WTC11 (cell line): ENCODE measurements around the gene RYR1. TPM values are rescaled to one million over a fixed set of nuclear protein-coding genes. Genes with fewer than 3 reads are reported as not detected.
"Not testable (repeated sequence)": the region's sequence is repeated elsewhere in the genome, so short reads cannot be mapped to it uniquely, and the experiment has no call there.

Experiments used
- ATAC-seq: fragments of 200-7000 bp; cut with Tn5 transposase; 2 replicates; pipeline ENCODE4 v1.10.0; 2021; ENCODE audit warnings: mild to moderate bottlenecking, moderate library complexity
- CTCF ChIA-PET: fragments of 300-600 bp; sonication (Branson Sonifier 250); formaldehyde crosslinking; loops from one replicate; lab custom pipeline; 2021; ENCODE audit warnings: antibody characterized with exemption; lab: Charles Lee
- POLR2A ChIA-PET: fragments of 350-600 bp; sonication (Branson Sonifier 250); formaldehyde crosslinking; loops from one replicate; lab custom pipeline; 2021; ENCODE audit warnings: antibody characterized with exemption; lab: Charles Lee
- DNase-seq: peaks from one replicate; pipeline ENCODE4 v3.0.0; 2021; ENCODE audit warnings: low spot score
- H3K27ac Mint-ChIP-seq: 2 replicates; pipeline ENCODE4 v1.8.0; 2021; ENCODE audit warnings: mixed read lengths
- H3K27me3 Mint-ChIP-seq: 2 replicates; pipeline ENCODE4 v1.8.0; 2021; ENCODE audit warnings: low read depth, mild to moderate bottlenecking, moderate library complexity, mixed read lengths
- H3K36me3 Mint-ChIP-seq: 2 replicates; pipeline ENCODE4 v1.8.0; 2021; ENCODE audit warnings: mixed read lengths
- H3K4me1 Mint-ChIP-seq: 2 replicates; pipeline ENCODE4 v1.8.0; 2022; ENCODE audit warnings: mixed read lengths
- H3K4me3 Mint-ChIP-seq: 2 replicates; pipeline ENCODE4 v1.8.0; 2021; ENCODE audit warnings: mild to moderate bottlenecking, moderate library complexity, mixed read lengths
- H3K9me3 Mint-ChIP-seq: 2 replicates; pipeline ENCODE4 v1.8.0; 2021; ENCODE audit warnings: mixed read lengths
- CBFB ChIP-seq: sonication (generic); formaldehyde crosslinking; IDR thresholded peaks from 2 replicates; pipeline ENCODE4 v1.8.1; 2022; ENCODE audit warnings: mild to moderate bottlenecking, low read depth, missing genetic modification reagents
- E2F1 ChIP-seq: sonication (generic); formaldehyde crosslinking; IDR thresholded peaks from 2 replicates; pipeline ENCODE4 v1.8.0; 2022; ENCODE audit warnings: mild to moderate bottlenecking, missing genetic modification reagents
- EMX1 ChIP-seq: fragments of 250-450 bp; sonication (Bioruptor Pico); IDR thresholded peaks from 2 replicates; pipeline ENCODE4 v1.8.0; 2021; ENCODE audit warnings: mild to moderate bottlenecking
- KAT7 ChIP-seq: sonication (generic); formaldehyde crosslinking; IDR thresholded peaks from 2 replicates; pipeline ENCODE4 v1.8.1; 2023; ENCODE audit warnings: missing genetic modification reagents, mild to moderate bottlenecking, borderline replicate concordance
- MAX ChIP-seq: sonication (generic); formaldehyde crosslinking; IDR thresholded peaks from 2 replicates; pipeline ENCODE4 v1.8.0; 2022; ENCODE audit warnings: mild to moderate bottlenecking, missing genetic modification reagents
- MXD4 ChIP-seq: fragments of 250-450 bp; sonication (Bioruptor Pico); IDR thresholded peaks from 2 replicates; pipeline ENCODE4 v1.8.0; 2021; ENCODE audit warnings: mild to moderate bottlenecking, moderate library complexity, borderline replicate concordance
- OVOL2 ChIP-seq: fragments of 250-450 bp; sonication (Bioruptor Pico); IDR thresholded peaks from 2 replicates; pipeline ENCODE4 v1.9.0; 2021; ENCODE audit warnings: mild to moderate bottlenecking, borderline replicate concordance
- SMAD3 ChIP-seq: sonication (generic); formaldehyde crosslinking; IDR thresholded peaks from 2 replicates; pipeline ENCODE4 v1.8.0; 2022; ENCODE audit warnings: missing genetic modification reagents, mild to moderate bottlenecking, borderline replicate concordance
- ZMAT4 ChIP-seq: fragments of 250-450 bp; sonication (Bioruptor Pico); IDR thresholded peaks from 2 replicates; pipeline ENCODE4 v1.9.0; 2021; ENCODE audit warnings: mild to moderate bottlenecking
- ZNF121 ChIP-seq: sonication (generic); formaldehyde crosslinking; IDR thresholded peaks from 2 replicates; pipeline ENCODE4 v1.8.0; 2023; ENCODE audit warnings: missing genetic modification reagents
- ZNF138 ChIP-seq: sonication (generic); formaldehyde crosslinking; conservative IDR thresholded peaks from 2 replicates; pipeline ENCODE4 v1.8.1; 2022; ENCODE audit warnings: mild to moderate bottlenecking, moderate library complexity, missing genetic modification reagents
- ZNF232 ChIP-seq: sonication (generic); formaldehyde crosslinking; IDR thresholded peaks from 2 replicates; pipeline ENCODE4 v1.8.0; 2022; ENCODE audit warnings: mild to moderate bottlenecking, missing genetic modification reagents
- ZNF317 ChIP-seq: sonication (generic); formaldehyde crosslinking; IDR thresholded peaks from 2 replicates; pipeline ENCODE4 v1.8.1; 2023; ENCODE audit warnings: low read depth, mild to moderate bottlenecking, moderate library complexity, missing genetic modification reagents, borderline replicate concordance
- ZNF423 ChIP-seq: fragments of 250-450 bp; sonication (Bioruptor Pico); IDR thresholded peaks from 2 replicates; pipeline ENCODE4 v2.1.2; 2022; ENCODE audit warnings: mild to moderate bottlenecking, moderate library complexity
- total RNA-seq: library from RNA; stranded (reverse); gene quantifications from 3 replicates; pipeline ENCODE4 v1.2.3, GENCODE V29; 2021
- TF ChIP-seq, protein P1 (sequence below): fragments of 250-450 bp; sonication (Bioruptor Pico); IDR thresholded peaks from 2 replicates; pipeline ENCODE4 v1.9.0; 2021; ENCODE audit warnings: mild to moderate bottlenecking

RYR1 gene
- total RNA-seq, 1 experiment from 2014 or later, result 24.2 TPM

- TF ChIP-seq OVOL2 (CRISPR knock-in tag), result no peak
- TF ChIP-seq ZNF138 (CRISPR knock-in tag), result no peak
- no peak for TF ChIP-seq ZNF232 (CRISPR knock-in tag)
- TF ChIP-seq E2F1 (CRISPR knock-in tag), result no peak
- TF ChIP-seq, protein P1, sequence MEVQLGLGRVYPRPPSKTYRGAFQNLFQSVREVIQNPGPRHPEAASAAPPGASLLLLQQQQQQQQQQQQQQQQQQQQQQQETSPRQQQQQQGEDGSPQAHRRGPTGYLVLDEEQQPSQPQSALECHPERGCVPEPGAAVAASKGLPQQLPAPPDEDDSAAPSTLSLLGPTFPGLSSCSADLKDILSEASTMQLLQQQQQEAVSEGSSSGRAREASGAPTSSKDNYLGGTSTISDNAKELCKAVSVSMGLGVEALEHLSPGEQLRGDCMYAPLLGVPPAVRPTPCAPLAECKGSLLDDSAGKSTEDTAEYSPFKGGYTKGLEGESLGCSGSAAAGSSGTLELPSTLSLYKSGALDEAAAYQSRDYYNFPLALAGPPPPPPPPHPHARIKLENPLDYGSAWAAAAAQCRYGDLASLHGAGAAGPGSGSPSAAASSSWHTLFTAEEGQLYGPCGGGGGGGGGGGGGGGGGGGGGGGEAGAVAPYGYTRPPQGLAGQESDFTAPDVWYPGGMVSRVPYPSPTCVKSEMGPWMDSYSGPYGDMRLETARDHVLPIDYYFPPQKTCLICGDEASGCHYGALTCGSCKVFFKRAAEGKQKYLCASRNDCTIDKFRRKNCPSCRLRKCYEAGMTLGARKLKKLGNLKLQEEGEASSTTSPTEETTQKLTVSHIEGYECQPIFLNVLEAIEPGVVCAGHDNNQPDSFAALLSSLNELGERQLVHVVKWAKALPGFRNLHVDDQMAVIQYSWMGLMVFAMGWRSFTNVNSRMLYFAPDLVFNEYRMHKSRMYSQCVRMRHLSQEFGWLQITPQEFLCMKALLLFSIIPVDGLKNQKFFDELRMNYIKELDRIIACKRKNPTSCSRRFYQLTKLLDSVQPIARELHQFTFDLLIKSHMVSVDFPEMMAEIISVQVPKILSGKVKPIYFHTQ (CRISPR knock-in tag), result no peak
- TF ChIP-seq KAT7 (CRISPR knock-in tag), result no peak
- TF ChIP-seq MXD4 (CRISPR knock-in tag), result no peak
These were observed 191.3 kb downstream of the RYR1 start (continued) for GRCh38 chr19:38624822-38625221.

DNA sequence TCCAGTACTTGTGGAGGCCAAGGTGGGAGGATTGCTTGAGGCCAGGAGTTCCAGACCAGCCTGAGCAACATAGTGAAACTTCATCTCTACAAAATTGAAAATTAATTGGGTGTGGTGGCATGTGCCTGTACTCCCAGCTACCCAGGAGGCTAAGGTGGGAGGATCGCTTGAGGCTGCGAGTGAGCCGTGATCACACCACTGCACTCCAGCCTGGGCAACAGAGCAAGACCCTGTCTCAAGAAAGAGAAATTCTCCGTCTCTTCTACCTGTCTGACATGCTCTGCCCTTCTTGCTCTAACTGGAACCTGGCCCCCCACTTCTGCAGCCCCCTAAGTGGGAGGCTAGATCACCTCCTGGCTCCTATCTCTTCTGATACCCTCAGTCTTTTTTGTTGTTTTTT is 192.9 kb downstream of the RYR1 start:
- H3K9me3 Mint-ChIP-seq, result no peaks in the 10 kb centered on the region
- H3K36me3 Mint-ChIP-seq, result peaks cover 76% of the 10 kb centered on the region
- peaks cover 27% of the 10 kb centered on the region for H3K4me1 Mint-ChIP-seq
- ATAC-seq, result no peak
- TF ChIP-seq SMAD3, result no peak
- TF ChIP-seq ZNF121 (CRISPR knock-in tag), result 0 out of 2 replicates have a peak, but pooled peaks have one; percentile 20
- TF ChIP-seq, all 79 proteins: peak for 1
- Mint-ChIP-seq H3K27ac (no peak overlapping the region), H3K27me3 (no peaks in the 10 kb centered on the region), H3K4me3 (no peak overlapping the region)
- CTCF ChIA-PET, result interaction anchor here (1.7 kb wide), 1 partner anchor 8 kb away, joined by 5 read pairs; no protein-coding TSS in a partner anchor
- POLR2A ChIA-PET, result interaction anchor here (0.6 kb wide), 1 partner anchor 158 kb away, joined by 4 read pairs; no protein-coding TSS in a partner anchor
- DNase-seq, result no peak

DNA sequence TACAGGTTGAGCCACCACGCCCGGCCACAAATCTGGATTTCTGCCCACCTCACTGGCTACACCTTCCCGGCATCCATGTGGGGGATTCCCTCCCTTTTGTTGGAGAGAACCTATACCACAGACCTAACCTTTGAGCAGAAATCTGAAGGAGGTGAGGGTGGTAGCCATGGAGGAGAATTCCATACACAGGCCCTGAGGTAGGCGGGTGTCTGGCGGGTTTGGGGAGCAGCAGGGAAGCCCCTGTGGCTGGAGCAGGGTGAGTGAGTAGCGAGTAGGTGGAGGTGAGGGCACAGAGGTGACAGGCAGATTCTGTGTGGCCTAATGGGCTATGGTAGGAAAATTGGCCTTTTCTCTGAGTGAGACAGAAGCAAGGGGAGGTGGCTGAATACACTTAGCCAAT is 196.1 kb downstream of the RYR1 start:
- H3K4me3 Mint-ChIP-seq, result no peak overlapping the region
- no peak for ATAC-seq
- H3K27me3 Mint-ChIP-seq, result no peaks in the 10 kb centered on the region
- H3K9me3 Mint-ChIP-seq, result no peaks in the 10 kb centered on the region
- ChIA-PET CTCF (no interaction called here), POLR2A (no interaction called here)
- H3K36me3 Mint-ChIP-seq, result peaks cover 71% of the 10 kb centered on the region
- TF ChIP-seq ZNF121 (CRISPR knock-in tag) (no peak), MAX (CRISPR knock-in tag) (no peak), CBFB (CRISPR knock-in tag) (no peak), KAT7 (CRISPR knock-in tag) (no peak), ZMAT4 (no peak), EMX1 (CRISPR knock-in tag) (no peak), ZNF423 (no peak), E2F1 (CRISPR knock-in tag) (no peak), ZNF317 (CRISPR knock-in tag) (no peak)
- no peak overlapping the region for H3K27ac Mint-ChIP-seq
- no peak for DNase-seq
- peaks cover 16% of the 10 kb centered on the region for H3K4me1 Mint-ChIP-seq

DNA sequence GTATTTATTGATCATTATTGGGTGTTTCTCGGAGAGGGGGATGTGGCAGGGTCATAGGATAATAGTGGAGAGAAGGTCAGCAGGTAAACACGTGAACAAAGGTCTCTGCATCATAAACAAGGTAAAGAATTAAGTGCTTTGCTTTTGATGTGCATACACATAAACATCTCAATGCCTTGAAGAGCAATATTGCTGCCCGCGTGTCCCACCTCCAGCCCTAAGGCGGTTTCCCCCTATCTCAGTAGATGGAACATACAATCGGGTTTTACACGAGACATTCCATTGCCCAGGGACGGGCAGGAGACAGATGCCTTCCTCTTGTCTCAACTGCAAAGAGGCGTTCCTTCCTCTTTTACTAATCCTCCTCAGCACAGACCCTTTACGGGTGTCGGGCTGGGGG is 197.8 kb downstream of the RYR1 start:
- CTCF ChIA-PET, H3K4me3 Mint-ChIP-seq: not testable (repeated sequence)
- H3K36me3 Mint-ChIP-seq, result peaks cover 69% of the 10 kb centered on the region

More for the DNA sequence above, 197.8 kb downstream of the RYR1 start:
- H3K9me3 Mint-ChIP-seq, H3K27me3 Mint-ChIP-seq, DNase-seq, ATAC-seq, POLR2A ChIA-PET: not testable (repeated sequence)
- peaks cover 23% of the 10 kb centered on the region for H3K4me1 Mint-ChIP-seq
- H3K27ac Mint-ChIP-seq, result peak overlapping the region; percentile 57
